ENCODE results near the gene SIGLEC11.
"Not testable (repeated sequence)": the region's sequence is repeated elsewhere in the genome, so short reads cannot be mapped to it uniquely, and the experiment has no call there.

Gene SIGLEC11

GRCh38 chr19:49981603-49982593 is 20.9 kb upstream of the SIGLEC11 start:
- peak; percentile 27 for DNase-seq

DNA sequence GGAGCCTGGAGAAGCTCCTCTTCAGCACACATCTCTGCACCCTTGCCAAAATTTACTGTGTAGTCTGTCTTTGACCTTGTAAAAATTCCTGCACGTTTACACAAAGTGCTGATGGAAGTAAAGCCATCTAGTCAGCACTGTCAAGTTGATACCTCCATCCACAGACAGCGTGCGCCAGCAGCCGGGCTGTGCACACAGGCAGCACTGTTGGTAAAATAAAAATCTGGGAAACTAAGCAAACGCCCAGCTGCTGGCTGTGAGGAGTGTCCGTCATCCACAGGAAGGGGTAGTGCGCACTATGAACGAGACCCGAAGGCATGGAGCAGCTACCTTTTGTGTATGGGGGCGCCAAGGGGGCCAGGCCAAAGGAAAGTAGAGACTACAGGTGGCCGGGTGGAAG is 17.4 kb upstream of the SIGLEC11 start:
- DNase-seq, result no peak

DNA sequence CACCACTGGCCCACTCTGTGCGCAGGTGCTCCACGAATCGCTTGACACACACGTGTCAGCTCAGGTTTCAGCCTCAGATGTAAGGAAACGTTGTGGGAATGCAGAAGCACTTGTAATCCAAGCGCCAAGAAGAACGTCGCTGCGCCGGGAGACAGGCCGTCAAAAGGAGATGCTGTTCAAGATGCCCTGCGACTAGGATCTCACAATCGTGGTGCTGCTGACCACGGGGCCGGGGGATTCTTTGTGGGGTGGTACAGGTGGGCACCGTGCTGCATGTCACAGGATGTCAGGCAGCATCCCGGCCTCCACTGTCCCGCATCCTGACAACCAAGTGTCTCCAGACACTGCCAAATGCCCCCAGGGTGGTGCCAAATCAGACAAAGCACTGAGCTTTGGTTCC is 16.9 kb upstream of the SIGLEC11 start:
- DNase-seq, result no peak

- DNase-seq, result no peak
Observed at GRCh38 chr19:49977076-49977475, 16.1 kb upstream of the SIGLEC11 start.

DNA sequence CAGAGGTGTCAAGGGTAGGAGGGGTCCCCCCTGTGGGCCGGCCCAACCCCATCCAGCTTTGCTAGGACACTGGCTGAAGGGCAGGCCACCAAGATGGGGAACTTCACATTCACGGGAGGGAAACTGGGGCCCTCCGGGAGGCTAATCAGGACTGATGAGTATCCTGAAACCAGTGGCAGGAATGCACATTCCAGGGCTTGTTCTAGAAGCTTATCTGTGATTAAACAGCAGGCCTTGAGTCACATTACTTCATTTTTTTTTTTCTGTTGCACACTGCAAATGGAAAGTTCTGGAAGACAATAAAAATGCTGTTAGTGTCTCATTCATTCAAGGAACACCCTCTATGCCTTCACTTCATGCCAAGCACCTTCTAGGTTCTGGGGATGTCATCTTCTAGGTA is 15.5 kb upstream of the SIGLEC11 start:
- no peak for DNase-seq

GRCh38 chr19:49975051-49975450 is 14.1 kb upstream of the SIGLEC11 start:
- no peak for DNase-seq

GRCh38 chr19:49973987-49974386 is 13.0 kb upstream of the SIGLEC11 start:
- DNase-seq, result no peak

DNA sequence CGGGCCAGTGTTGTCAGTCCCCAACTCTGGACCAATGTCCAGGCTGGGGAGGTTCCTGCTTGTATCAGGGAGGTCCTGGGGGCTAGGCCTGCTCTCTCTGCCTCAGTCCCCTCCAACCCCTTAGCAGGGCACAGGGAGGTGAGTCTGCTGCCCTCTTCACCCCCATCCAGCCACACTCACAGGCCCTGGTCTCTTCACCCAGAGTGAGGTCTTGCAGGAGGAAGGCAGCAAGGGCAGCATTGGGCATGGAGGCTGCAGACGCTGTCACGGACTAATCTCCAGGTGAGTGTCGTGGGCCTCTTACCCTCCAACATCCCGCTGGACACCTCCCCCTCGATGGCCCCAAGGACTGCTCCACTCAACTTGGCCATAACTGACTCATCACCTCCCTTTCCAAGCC is 11.9 kb upstream of the SIGLEC11 start:
- DNase-seq, result no peak

GRCh38 chr19:49971991-49972411 is 11.0 kb upstream of the SIGLEC11 start:
- no peak for DNase-seq

- DNase-seq, result not testable (repeated sequence)
Observed at GRCh38 chr19:49969355-49969754, 8.4 kb upstream of the SIGLEC11 start.

DNA sequence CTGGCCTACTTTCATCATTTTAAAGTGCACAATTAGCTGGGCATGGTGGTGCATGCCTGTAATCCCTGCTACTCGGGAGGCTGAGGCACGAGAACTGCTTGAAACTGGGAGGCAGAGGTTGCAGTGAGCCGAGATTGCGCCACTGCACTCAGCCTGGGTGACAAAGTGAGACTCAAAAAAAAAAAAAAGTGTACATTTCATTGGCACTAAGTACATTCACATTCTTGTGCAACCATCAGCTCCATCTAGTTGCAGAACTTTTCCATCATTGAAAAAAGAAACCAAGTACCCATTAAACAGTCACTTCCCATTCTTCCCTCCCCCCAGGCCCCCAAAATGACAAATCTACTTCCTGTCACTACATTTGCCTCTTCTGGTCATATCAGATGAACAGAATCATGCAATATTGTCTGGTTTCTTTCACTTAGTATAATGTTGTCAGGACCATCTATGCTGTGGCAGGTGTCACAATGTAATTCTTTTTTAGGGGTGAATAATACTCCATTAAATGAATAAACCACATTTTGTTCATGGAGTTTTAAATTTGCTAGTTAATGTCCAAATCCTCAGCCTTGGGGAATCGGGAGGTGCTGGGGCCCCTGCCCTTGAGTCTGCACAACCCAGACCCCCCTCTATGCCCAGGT is 7.4 kb upstream of the SIGLEC11 start:
- DNase-seq, result no peak

DNA sequence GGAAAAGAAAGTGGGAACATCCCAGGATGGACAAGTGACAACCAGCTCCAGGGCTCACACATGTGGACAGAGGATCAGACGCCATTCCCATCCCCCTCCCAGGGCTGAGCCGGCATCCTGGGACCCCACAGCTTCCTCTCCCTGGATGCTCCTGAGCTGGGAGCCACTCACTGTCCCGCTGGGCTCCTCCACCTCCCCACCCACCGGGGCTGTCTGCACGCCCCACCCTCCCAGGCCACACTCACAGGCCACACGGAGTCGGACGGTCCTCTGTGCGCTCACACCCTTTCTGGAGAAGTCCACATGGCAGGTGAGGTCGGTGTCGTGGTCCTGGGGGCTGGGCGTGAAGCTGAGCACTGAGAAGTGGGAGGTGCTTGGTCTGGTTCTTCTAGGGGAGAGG is 1.1 kb downstream of the SIGLEC11 start:
- DNase-seq, result not testable (repeated sequence)

DNA sequence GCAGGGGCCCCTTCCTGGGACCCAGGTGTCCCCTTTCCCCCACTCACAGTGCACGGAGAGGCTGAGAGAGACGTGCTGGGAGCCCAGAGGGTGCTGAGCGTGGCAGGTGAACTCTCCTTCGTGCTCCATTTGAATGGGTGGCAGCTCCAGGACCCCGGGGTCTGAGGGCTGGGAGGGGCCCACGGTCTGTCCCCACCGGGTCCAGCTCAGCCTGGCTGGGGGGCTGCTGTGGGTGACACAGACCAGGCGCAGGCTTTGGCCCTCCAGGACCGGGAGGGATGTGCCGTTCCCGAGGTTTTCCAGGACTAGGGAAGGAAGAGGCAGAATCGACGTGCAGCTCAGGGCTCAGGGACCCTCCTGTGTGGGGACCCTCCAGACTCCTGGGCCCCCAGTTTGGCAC is 2.4 kb downstream of the SIGLEC11 start:
- not testable (repeated sequence) for DNase-seq

GRCh38 chr19:49958144-49958543 is 2.8 kb downstream of the SIGLEC11 start:
- DNase-seq, result not testable (repeated sequence)

GRCh38 chr19:49957262-49957915 is 3.6 kb downstream of the SIGLEC11 start:
- no peak for DNase-seq

DNA sequence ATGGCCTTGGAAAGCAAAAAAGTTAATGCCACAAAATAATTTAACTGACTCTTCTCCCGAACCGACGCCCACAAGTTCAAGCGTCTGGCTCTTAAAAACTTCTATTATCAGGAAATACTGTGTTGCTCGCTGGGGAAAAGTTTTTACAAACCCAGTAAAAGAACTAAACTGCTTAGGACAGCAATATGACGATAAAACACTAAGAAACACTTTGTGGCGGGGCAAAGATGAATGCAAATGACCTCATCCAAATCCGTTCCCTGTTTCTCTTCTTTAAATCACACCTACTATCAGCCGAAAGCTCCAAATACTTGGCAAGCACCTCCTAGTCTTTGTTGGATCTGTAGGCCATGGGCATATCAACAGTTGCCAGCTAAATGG is 4.9 kb downstream of the SIGLEC11 start:
- no peak for DNase-seq

GRCh38 chr19:49954933-49955332 is 6.0 kb downstream of the SIGLEC11 start:
- no peak for DNase-seq

- DNase-seq, result no peak
Observed at GRCh38 chr19:49954092-49954829, 6.7 kb downstream of the SIGLEC11 start.

GRCh38 chr19:49953416-49953815 is 7.6 kb downstream of the SIGLEC11 start:
- DNase-seq, result no peak

- DNase-seq, result no peak
Observed at GRCh38 chr19:49952906-49953305, 8.1 kb downstream of the SIGLEC11 start.

DNA sequence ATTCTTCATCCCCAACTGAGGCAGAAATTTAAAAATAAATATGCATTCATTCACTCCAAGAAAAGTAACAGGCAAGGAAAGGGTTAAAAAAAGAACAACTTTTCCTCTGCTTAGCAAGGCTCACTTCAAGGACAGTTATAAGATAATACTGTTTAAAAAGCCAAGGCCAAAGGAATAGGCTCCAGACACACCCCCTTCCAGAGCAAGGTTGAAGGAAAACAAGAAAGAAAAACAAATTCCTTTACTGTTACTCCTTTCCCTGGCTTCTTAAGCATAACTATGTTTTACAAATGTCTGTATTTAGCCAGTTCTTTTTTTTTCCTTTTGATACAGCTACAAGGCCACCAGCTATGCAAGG is 8.5 kb downstream of the SIGLEC11 start:
- no peak for DNase-seq

DNA sequence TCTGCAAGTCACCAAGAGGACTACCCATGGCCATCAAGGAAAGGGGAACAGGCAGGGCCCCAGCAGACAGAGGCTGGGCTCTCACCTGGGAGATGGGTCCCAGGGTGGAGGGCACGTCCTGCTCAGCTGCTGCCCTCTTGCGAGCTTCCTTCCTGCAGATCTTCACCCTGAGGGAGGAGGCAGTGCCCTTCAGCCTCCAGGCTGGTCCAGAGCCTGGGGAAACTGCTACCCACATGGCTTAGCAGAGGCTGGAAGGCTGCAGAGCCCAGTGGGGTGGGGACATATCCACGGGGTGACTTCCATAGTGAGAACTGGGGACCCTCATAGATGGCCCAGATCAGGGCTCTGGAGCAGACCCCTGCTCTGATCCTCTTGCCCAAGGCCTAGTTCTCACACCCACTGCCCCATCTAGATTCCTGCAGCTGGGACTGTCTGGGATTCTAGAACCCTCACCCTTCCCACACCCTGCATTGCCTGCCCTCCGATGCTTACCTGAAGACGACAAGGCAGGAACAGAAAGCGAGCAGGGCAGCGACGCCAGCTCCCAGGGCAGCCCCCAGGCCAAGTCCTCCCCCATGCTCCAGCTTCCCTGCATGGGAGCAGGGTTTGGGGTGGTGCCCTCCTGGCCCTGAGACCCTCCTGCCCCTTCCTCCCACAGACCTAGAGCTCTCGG is 9.0 kb downstream of the SIGLEC11 start:
- no peak for DNase-seq
